ENCODE results near the gene ABCC1. TPM values are rescaled to one million over a fixed set of nuclear protein-coding genes. Genes with fewer than 3 reads are reported as not detected.

ABCC1 gene
- total RNA-seq, 1 experiment from 2014 or later, result 56.4 TPM

GRCh38 chr16:16082255-16082654 is 132.8 kb downstream of the ABCC1 start:
- Histone ChIP-seq H2BK120ac (ENCODE audit: low read depth, low read length, poor library complexity, severe bottlenecking) (no peak overlapping the region), H2BK5ac (ENCODE audit: insufficient read length, low read length) (no peak overlapping the region), H3K23ac (ENCODE audit: insufficient read length, low read depth, low read length) (no peak overlapping the region), H3K27me3 (ENCODE audit: insufficient read depth, low read length) (no peaks in the 10 kb centered on the region), H3K14ac (ENCODE audit: insufficient read depth, low read length) (no peak overlapping the region), H3K23me2 (ENCODE audit: insufficient read length, low read depth, low read length, poor library complexity, severe bottlenecking) (no peaks in the 10 kb centered on the region), H3K79me2 (ENCODE audit: insufficient read depth, low read length) (no peaks in the 10 kb centered on the region), H3K4me1 (ENCODE audit: insufficient read depth, low read length) (no peaks in the 10 kb centered on the region), H2BK15ac (ENCODE audit: low read depth, low read length) (no peak overlapping the region), H3K27ac (ENCODE audit: insufficient read length, low read depth, low read length) (no peak overlapping the region), H2BK20ac (ENCODE audit: low read depth, low read length, poor library complexity, severe bottlenecking) (no peak overlapping the region), H4K91ac (ENCODE audit: insufficient read length, low read depth, low read length) (no peak overlapping the region), H2AK5ac (ENCODE audit: insufficient read length, low read length) (no peak overlapping the region), H3K9me3 (ENCODE audit: control insufficient read depth, low read depth, low read length) (no peaks in the 10 kb centered on the region), H4K20me1 (ENCODE audit: control insufficient read depth, insufficient read depth, insufficient read length) (no peaks in the 10 kb centered on the region), H4K8ac (replicated peaks; ENCODE audit: insufficient read length, low read depth, low read length) (no peak overlapping the region), H3K4me2 (ENCODE audit: insufficient read depth, insufficient read length, low read length) (no peak overlapping the region), H3K56ac (ENCODE audit: insufficient read length, low read depth, low read length) (no peak overlapping the region), H3K79me1 (ENCODE audit: insufficient read depth, low read depth, low read length, poor library complexity, severe bottlenecking) (no peaks in the 10 kb centered on the region), H2AFZ (ENCODE audit: low read length) (no peak overlapping the region), H2BK12ac (ENCODE audit: insufficient read length, low read depth, low read length) (no peak overlapping the region), H3K18ac (ENCODE audit: insufficient read length, low read depth, low read length) (no peak overlapping the region), H4K5ac (ENCODE audit: insufficient read length, low read depth, low read length) (no peak overlapping the region), H3K4ac (ENCODE audit: low read depth, low read length) (no peak overlapping the region), H3T11ph (ENCODE audit: low read length) (no peak overlapping the region), H3K9ac (ENCODE audit: extremely low read depth, insufficient read length, low read length) (no peak overlapping the region)
- H3K9me3 Mint-ChIP-seq, result peaks cover 7 to 9% of the 10 kb centered on the region in 2 experiments; a peak in 4 of 5 replicates
- H3K27me3 Mint-ChIP-seq (ENCODE audit: low read depth), result no peaks in the 10 kb centered on the region; the same call in 1 of the 2 replicates
- H3K27ac Mint-ChIP-seq, result no peak overlapping the region
- no peak overlapping the region for H3K4me3 Mint-ChIP-seq
- H3K4me1 Mint-ChIP-seq, result peaks cover 0 to 6% of the 10 kb centered on the region in 2 experiments; a peak in 1 of 4 replicates
- TF ChIP-seq, protein P1, sequence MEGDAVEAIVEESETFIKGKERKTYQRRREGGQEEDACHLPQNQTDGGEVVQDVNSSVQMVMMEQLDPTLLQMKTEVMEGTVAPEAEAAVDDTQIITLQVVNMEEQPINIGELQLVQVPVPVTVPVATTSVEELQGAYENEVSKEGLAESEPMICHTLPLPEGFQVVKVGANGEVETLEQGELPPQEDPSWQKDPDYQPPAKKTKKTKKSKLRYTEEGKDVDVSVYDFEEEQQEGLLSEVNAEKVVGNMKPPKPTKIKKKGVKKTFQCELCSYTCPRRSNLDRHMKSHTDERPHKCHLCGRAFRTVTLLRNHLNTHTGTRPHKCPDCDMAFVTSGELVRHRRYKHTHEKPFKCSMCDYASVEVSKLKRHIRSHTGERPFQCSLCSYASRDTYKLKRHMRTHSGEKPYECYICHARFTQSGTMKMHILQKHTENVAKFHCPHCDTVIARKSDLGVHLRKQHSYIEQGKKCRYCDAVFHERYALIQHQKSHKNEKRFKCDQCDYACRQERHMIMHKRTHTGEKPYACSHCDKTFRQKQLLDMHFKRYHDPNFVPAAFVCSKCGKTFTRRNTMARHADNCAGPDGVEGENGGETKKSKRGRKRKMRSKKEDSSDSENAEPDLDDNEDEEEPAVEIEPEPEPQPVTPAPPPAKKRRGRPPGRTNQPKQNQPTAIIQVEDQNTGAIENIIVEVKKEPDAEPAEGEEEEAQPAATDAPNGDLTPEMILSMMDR (conservative IDR thresholded peaks at IDR 0.05), result no peak
- WGBS (ENCODE audit: extremely low coverage, insufficient read length, low lambda C conversion rate), result no CpG with 5 or more reads among the region's 2 CpGs
- DNase-seq, result no peak
- H3K36me3 Mint-ChIP-seq (ENCODE audit: insufficient read depth in 1 of 3, low read depth in 3 of 3), result peaks cover 43 to 89% (median 88%) of the 10 kb centered on the region in 3 experiments
